Spleen (tissue), 7 donors: ENCODE results near the gene NRG3.

Experiments used
- CTCF ChIP-seq, 11 experiments: fragments of 200-600 bp in 7 of 11; fragments of 450-650 bp in 4 of 11; sonication (generic) in 4 of 11; IDR thresholded peaks in 8 of 11; conservative IDR thresholded peaks in 3 of 11; 1 replicate in 7 of 11; 2 replicates in 4 of 11; pipeline versions ENCODE4 v1.4.0 to v1.8.0; 2016 to 2021; ENCODE audit warnings: antibody characterized with exemption in 11 of 11, inconsistent platforms in 4 of 11, mild to moderate bottlenecking in 1 of 11
- POLR2AphosphoS5 ChIP-seq, 3 donors: sonication (generic); formaldehyde crosslinking; IDR thresholded peaks; one replicate each; pipeline ENCODE4 v1.5.1; 2017; ENCODE audit warnings: antibody characterized with exemption in 3 of 3
- donor health status: DM: no; HTN: no; CAD: no; lungs with moderate emphysema.
- donor health status: DM: no; HTN: no; CAD: no.
- donor health status: DM: no; HTN: no; CAD: no.

GRCh38 chr10:82692458-82692857 is 817.5 kb downstream of the NRG3 start:
- TF ChIP-seq CTCF (IDR thresholded peaks at IDR 0.05 in 8 of 11, conservative IDR thresholded peaks at IDR 0.05 in 3 of 11) (no peak), POLR2AphosphoS5 (IDR thresholded peaks at IDR 0.05) (no peak)
